Endodermal cell (in vitro differentiated cells): ENCODE results near the gene GET3. TPM values are rescaled to one million over a fixed set of nuclear protein-coding genes. Genes with fewer than 3 reads are reported as not detected.

Source experiments
- DNase-seq: peaks from one replicate; pipeline ENCODE4 v3.0.0-alpha.2; 2017
- H3K27ac ChIP-seq: 2 replicates; pipeline ENCODE4 v1.5.1; 2013; ENCODE audit warnings: mild to moderate bottlenecking, low read depth, low read length, moderate library complexity
- H3K27me3 ChIP-seq: 2 replicates; pipeline ENCODE4 v1.6.1; 2013; ENCODE audit warnings: mild to moderate bottlenecking, low read length, moderate library complexity; ENCODE audit not compliant: insufficient read depth, control insufficient read depth, poor library complexity, severe bottlenecking
- H3K36me3 ChIP-seq: 2 replicates; pipeline ENCODE4 v1.7.0; 2013; ENCODE audit warnings: mild to moderate bottlenecking, low read length, moderate library complexity; ENCODE audit not compliant: control insufficient read depth, insufficient read depth
- H3K4me1 ChIP-seq: one replicate; pipeline ENCODE4 v1.7.0; 2013; ENCODE audit warnings: low read length; ENCODE audit not compliant: control insufficient read depth, insufficient read depth
- H3K4me3 ChIP-seq: 2 replicates; pipeline ENCODE4 v1.5.1; 2013; ENCODE audit warnings: mild to moderate bottlenecking, low read length, moderate library complexity
- H3K9ac ChIP-seq: 2 replicates; pipeline ENCODE4 v1.6.1; 2013; ENCODE audit warnings: mild to moderate bottlenecking, low read length, moderate library complexity; ENCODE audit not compliant: poor library complexity, severe bottlenecking; ENCODE audit errors: extremely low read depth
- H3K9me3 ChIP-seq: 2 replicates; pipeline ENCODE4 v1.6.1; 2013; ENCODE audit warnings: mild to moderate bottlenecking, low read length, moderate library complexity; ENCODE audit not compliant: control insufficient read depth
- H3K27ac Mint-ChIP-seq: 2 replicates; pipeline ENCODE4 v1.8.0; 2020; ENCODE audit warnings: mixed read lengths
- H3K27me3 Mint-ChIP-seq: 2 replicates; pipeline ENCODE4 v1.8.0; 2021; ENCODE audit warnings: mild to moderate bottlenecking, mixed read lengths; ENCODE audit not compliant: insufficient read depth
- H3K36me3 Mint-ChIP-seq: 2 replicates; pipeline ENCODE4 v1.8.0; 2020; ENCODE audit warnings: low read depth, mixed read lengths
- H3K4me1 Mint-ChIP-seq: 2 replicates; pipeline ENCODE4 v1.8.0; 2020; ENCODE audit warnings: mixed read lengths
- H3K4me3 Mint-ChIP-seq: 2 replicates; pipeline ENCODE4 v1.8.0; 2020; ENCODE audit warnings: mild to moderate bottlenecking, moderate library complexity, mixed read lengths
- H3K9me3 Mint-ChIP-seq: 2 replicates; pipeline ENCODE4 v1.8.0; 2020; ENCODE audit warnings: mild to moderate bottlenecking, mixed read lengths
- WGBS, 2 experiments: methylation state at CpG; one replicate each; pipeline versions ENCODE4 v1.1.5 to v1.1.7; 2013; ENCODE audit warnings: missing lambda C conversion rate in 2 of 2, mixed read lengths in 1 of 2; ENCODE audit not compliant: insufficient coverage in 1 of 2, insufficient read length in 1 of 2; 5-methylcytosine and 5-hydroxymethylcytosine counted together
- total RNA-seq, 2 donors: library from RNA; stranded (reverse); fragmentation: NEBNext Ultra II Directional in 1 of 2; extraction: Animal tissue kit (Norgen Biotek cat#: 25700) in 1 of 2; gene quantifications; 2 replicates in 1 of 2; 3 replicates in 1 of 2; pipeline ENCODE4 v1.2.1, GENCODE V29; 2021
- TF ChIP-seq, protein P1 (sequence below): fragments of 200-600 bp; sonication (generic); conservative IDR thresholded peaks from 2 replicates; pipeline ENCODE4 v1.5.0; 2021; ENCODE audit warnings: antibody characterized with exemption, mild to moderate bottlenecking

The GET3 gene
- total RNA-seq, 2 donors from 2014 or later, result 97.8 to 102 TPM

- peaks cover 4% of the 10 kb centered on the region for H3K4me1 Mint-ChIP-seq
- Histone ChIP-seq H3K9me3 (no peaks in the 10 kb centered on the region), H3K36me3 (peaks cover 10% of the 10 kb centered on the region), H3K4me1 (no peaks in the 10 kb centered on the region), H3K4me3 (no peak overlapping the region), H3K27me3 (no peaks in the 10 kb centered on the region), H3K9ac (no peak overlapping the region), H3K27ac (no peak overlapping the region)
- peaks cover 58% of the 10 kb centered on the region for H3K36me3 Mint-ChIP-seq
- H3K27me3 Mint-ChIP-seq, result no peaks in the 10 kb centered on the region
- no peak for DNase-seq
- 91 to 96% methylated on average over 11 of the region's 11 CpGs for WGBS, 2 experiments
- H3K27ac Mint-ChIP-seq, result no peak overlapping the region
- H3K9me3 Mint-ChIP-seq, result peaks cover 5% of the 10 kb centered on the region
- H3K4me3 Mint-ChIP-seq, result no peak overlapping the region
- TF ChIP-seq, protein P1, sequence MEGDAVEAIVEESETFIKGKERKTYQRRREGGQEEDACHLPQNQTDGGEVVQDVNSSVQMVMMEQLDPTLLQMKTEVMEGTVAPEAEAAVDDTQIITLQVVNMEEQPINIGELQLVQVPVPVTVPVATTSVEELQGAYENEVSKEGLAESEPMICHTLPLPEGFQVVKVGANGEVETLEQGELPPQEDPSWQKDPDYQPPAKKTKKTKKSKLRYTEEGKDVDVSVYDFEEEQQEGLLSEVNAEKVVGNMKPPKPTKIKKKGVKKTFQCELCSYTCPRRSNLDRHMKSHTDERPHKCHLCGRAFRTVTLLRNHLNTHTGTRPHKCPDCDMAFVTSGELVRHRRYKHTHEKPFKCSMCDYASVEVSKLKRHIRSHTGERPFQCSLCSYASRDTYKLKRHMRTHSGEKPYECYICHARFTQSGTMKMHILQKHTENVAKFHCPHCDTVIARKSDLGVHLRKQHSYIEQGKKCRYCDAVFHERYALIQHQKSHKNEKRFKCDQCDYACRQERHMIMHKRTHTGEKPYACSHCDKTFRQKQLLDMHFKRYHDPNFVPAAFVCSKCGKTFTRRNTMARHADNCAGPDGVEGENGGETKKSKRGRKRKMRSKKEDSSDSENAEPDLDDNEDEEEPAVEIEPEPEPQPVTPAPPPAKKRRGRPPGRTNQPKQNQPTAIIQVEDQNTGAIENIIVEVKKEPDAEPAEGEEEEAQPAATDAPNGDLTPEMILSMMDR, result no peak
Measured at GRCh38 chr19:12767150-12767549, 29.9 kb downstream of the GET3 start.

- no peaks in the 10 kb centered on the region for H3K27me3 ChIP-seq
- Mint-ChIP-seq H3K4me1 (peaks cover 4% of the 10 kb centered on the region), H3K36me3 (peaks cover 55% of the 10 kb centered on the region), H3K27ac (no peak overlapping the region), H3K9me3 (peaks cover 5% of the 10 kb centered on the region), H3K27me3 (no peaks in the 10 kb centered on the region), H3K4me3 (no peak overlapping the region)
- H3K9me3 ChIP-seq, result no peaks in the 10 kb centered on the region
- TF ChIP-seq, protein P1, result no peak
- H3K27ac ChIP-seq, result no peak overlapping the region
- no peak overlapping the region for H3K9ac ChIP-seq
- peaks cover 10% of the 10 kb centered on the region for H3K36me3 ChIP-seq
- 96% methylated on average over 8 to 15 of the region's 15 CpGs for WGBS, 2 experiments
- no peak for DNase-seq
- no peaks in the 10 kb centered on the region for H3K4me1 ChIP-seq
- no peak overlapping the region for H3K4me3 ChIP-seq
Measured at GRCh38 chr19:12767666-12768065, 30.4 kb downstream of the GET3 start.

DNA sequence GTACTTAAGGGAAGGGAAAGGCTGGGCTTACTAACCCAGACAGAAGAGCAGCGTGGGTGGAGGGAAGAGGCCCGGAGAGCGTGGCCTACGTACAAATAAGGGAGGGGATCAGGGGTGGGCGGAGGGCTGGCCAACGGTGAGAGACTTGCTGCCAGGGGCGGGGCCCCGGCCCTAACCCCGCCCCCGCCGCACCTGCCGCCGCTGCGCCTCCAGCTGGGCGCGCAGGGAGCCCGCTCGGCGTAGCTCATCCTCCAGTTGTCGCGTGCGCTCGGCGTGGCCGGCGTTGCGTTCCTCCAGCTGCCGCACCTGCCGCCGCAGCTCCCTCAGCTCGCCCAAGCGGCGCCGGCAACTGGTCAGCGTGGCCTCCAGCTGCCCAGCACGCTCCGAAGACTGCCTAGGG lies 32.4 kb downstream of the GET3 start:
- DNase-seq, result peak; percentile 91
- H3K4me3 Mint-ChIP-seq, result no peak overlapping the region
- peaks cover 12% of the 10 kb centered on the region for H3K4me1 Mint-ChIP-seq
- H3K27me3 ChIP-seq, result no peaks in the 10 kb centered on the region
- WGBS, 2 experiments, result 17% methylated on average over 37 of the region's 37 CpGs; no CpG with 5 or more reads in 1 of the 2 experiments
- H3K9me3 ChIP-seq, result no peaks in the 10 kb centered on the region
- H3K4me3 ChIP-seq, result no peak overlapping the region
- H3K36me3 Mint-ChIP-seq, result peaks cover 50% of the 10 kb centered on the region
- TF ChIP-seq, protein P1, result no peak
- H3K27me3 Mint-ChIP-seq, result no peaks in the 10 kb centered on the region
- H3K4me1 ChIP-seq, result no peaks in the 10 kb centered on the region
- H3K36me3 ChIP-seq, result peaks cover 2% of the 10 kb centered on the region
- H3K27ac ChIP-seq, result no peak overlapping the region
- no peak overlapping the region for H3K9ac ChIP-seq
- no peak overlapping the region for H3K27ac Mint-ChIP-seq
- H3K9me3 Mint-ChIP-seq, result no peaks in the 10 kb centered on the region
